Heart right ventricle (tissue), 16 donors: ENCODE data around the gene PDE6G. TPM values are rescaled to one million over a fixed set of nuclear protein-coding genes. Genes with fewer than 3 reads are reported as not detected.
"Not testable (repeated sequence)": the region's sequence is repeated elsewhere in the genome, so short reads cannot be mapped to it uniquely, and the experiment has no call there.

Experiments
- ATAC-seq, 8 donors: fragments of 200-7000 bp; cut with Tn5 transposase; one replicate each; pipeline ENCODE4 v1.9.1; 2020; ENCODE audit warnings: mild to moderate bottlenecking in 8 of 8, moderate library complexity in 8 of 8, moderate number of reproducible peaks in 1 of 8
- DNase-seq, 2 donors: peaks; one replicate each; pipeline ENCODE4 v3.0.0-alpha.2; 2020
- H3K27ac ChIP-seq, 10 donors: fragments of 200-600 bp; sonication (generic) in 2 of 10; one replicate each; pipeline versions ENCODE4 v1.5.0 to v1.8.0; 2020 to 2022; ENCODE audit warnings: mild to moderate bottlenecking in 3 of 10
- H3K27me3 ChIP-seq, 7 donors: fragments of 200-600 bp; one replicate each; pipeline ENCODE4 v1.8.0; 2021 to 2022; ENCODE audit warnings: mild to moderate bottlenecking in 2 of 7
- H3K36me3 ChIP-seq, 9 donors: fragments of 200-600 bp; sonication (generic) in 1 of 9; one replicate each; pipeline versions ENCODE4 v1.5.0 to v1.8.0; 2020 to 2022; ENCODE audit warnings: mild to moderate bottlenecking in 2 of 9
- H3K4me1 ChIP-seq, 9 donors: fragments of 200-600 bp; sonication (generic) in 1 of 9; one replicate each; pipeline versions ENCODE4 v1.5.0 to v1.8.0; 2020 to 2022; ENCODE audit warnings: mild to moderate bottlenecking in 4 of 9
- H3K4me3 ChIP-seq, 10 donors: fragments of 200-600 bp; sonication (generic) in 2 of 10; one replicate each; pipeline versions ENCODE4 v1.5.0 to v1.8.0; 2020 to 2022; ENCODE audit warnings: mild to moderate bottlenecking in 7 of 10, moderate library complexity in 2 of 10
- H3K9me3 ChIP-seq, 11 donors: fragments of 200-600 bp in 10 of 11; sonication (generic) in 2 of 11; one replicate each; pipeline versions ENCODE4 v1.5.0 to v1.8.0; 2013 to 2022; ENCODE audit warnings: mild to moderate bottlenecking in 2 of 11, control low read depth in 1 of 11, moderate library complexity in 1 of 11
- CTCF ChIP-seq, 9 donors: fragments of 200-600 bp; sonication (generic) in 2 of 9; IDR thresholded peaks; one replicate each; pipeline versions ENCODE4 v1.5.0 to v1.8.0; 2021 to 2022; ENCODE audit warnings: antibody characterized with exemption in 9 of 9, mild to moderate bottlenecking in 5 of 9, moderate library complexity in 1 of 9
- WGBS, 2 donors: extraction: QIAGEN DNeasy Blood & Tissue Kit; methylation state at CpG; one replicate each; pipeline ENCODE4 v1.1.7; 2013; ENCODE audit warnings: inconsistent platforms in 1 of 2; 5-methylcytosine and 5-hydroxymethylcytosine counted together
- intact Hi-C, 10 donors: fragments of 100-400 bp; cut with DNase I; formaldehyde crosslinking; loops; one replicate each; pipeline versions ENCODE4 v1.11.1 to v1.14.2; 2022
- polyA plus RNA-seq, 2 donors: library from polyadenylated mRNA; stranded (reverse); fragments of 200-250 nt; gene quantifications; one replicate each; pipeline ENCODE4 v1.2.3, GENCODE V29; 2013
- total RNA-seq, 10 donors: library from RNA; stranded (reverse); fragmentation: NEBNext Ultra II Directional in 3 of 10; extraction: Animal tissue kit (Norgen Biotek cat#: 25700) in 3 of 10; gene quantifications; one replicate each; pipeline versions ENCODE4 v1.2.1 to v1.2.4, GENCODE V29; 2021 to 2023
- donor health status: Arrhythmogenic right ventricular cardiomyopathy.
- donor health status: ischemic (EF 13 %, LVEDD 7.1; RV severe dilation, severe dysfunction).
- donor health status: healthy with polysubstance abuse.
- donor health status: DM: no; HTN: yes; CAD: no.
- donor health status: DM: no; HTN: no; CAD: no.
- donor health status: ischemic (EF 25% LVEDD 6.9; RV normal size, moderate dysfunction).
- donor health status: ischemic (EF 25% LVEDD 5.7; RV mildly dilated, moderate dysfunction).
- donor health status: healthy.
- donor health status: DM: yes; HTN: yes; CAD: no.
- donor health status: Ischemic cardiomyopathy.
- donor health status: ischemic (EF 35%, LVEDD 5.7; RV mildly dilated, moderate dysfunction).
- donor health status: nonischemic (EF 11% LVEDD 7.7; RV severe dilation, severe dysfunction).
- donor health status: DM: yes; HTN: yes; CAD: no.
- donor health status: PGD.
- donor health status: ischemic (EF 29% LVEDD 5.4; RV normal size, mild dysfunction).
- donor health status: nonischemic (EF 23%, LVEDD 6.1; RV moderate dilation, normal function).

Gene PDE6G
- total and polyA plus RNA-seq, 12 donors: 0.38 to 1.3 (median 1.3) TPM; not detected in 9

GRCh38 chr17:81676906-81677305 lies 20.6 kb upstream of the PDE6G start:
- WGBS, 2 donors: 90 to 95% methylated on average over 17 of the region's 17 CpGs
- DNase-seq (no peak), ATAC-seq (peak in 2 of 8 donors; percentile 6 to 10)
- no peak overlapping the region for H3K27ac ChIP-seq
- peaks cover 0 to 21% (median 7%) of the 10 kb centered on the region in 9 donors for H3K4me1 ChIP-seq
- intact Hi-C loops: no loop called here
- no peaks in the 10 kb centered on the region for H3K9me3 ChIP-seq
- TF ChIP-seq CTCF (IDR thresholded peaks at IDR 0.05): no peak
- H3K36me3 ChIP-seq: peaks cover 0 to 52% (median 6%) of the 10 kb centered on the region in 9 donors
- H3K4me3 ChIP-seq: no peak overlapping the region
- H3K27me3 ChIP-seq: no peaks in the 10 kb centered on the region

GRCh38 chr17:81675515-81676221 lies 19.3 kb upstream of the PDE6G start:
- H3K27ac ChIP-seq, H3K4me3 ChIP-seq, ATAC-seq, intact Hi-C loops, DNase-seq, H3K9me3 ChIP-seq, H3K27me3 ChIP-seq: not testable (repeated sequence)
- peak; percentile 42 to 71 (median 63) for TF ChIP-seq CTCF (IDR thresholded peaks at IDR 0.05)
- peaks cover 0 to 53% (median 6%) of the 10 kb centered on the region in 9 donors for H3K36me3 ChIP-seq
- H3K4me1 ChIP-seq: peaks cover 0 to 14% (median 5%) of the 10 kb centered on the region in 9 donors
- WGBS, 2 donors: 39 to 42% methylated on average over 18 of the region's 18 CpGs

GRCh38 chr17:81673561-81674258 lies 17.4 kb upstream of the PDE6G start:
- ATAC-seq (no peak), DNase-seq (no peak)
- 83 to 84% methylated on average over 18 of the region's 18 CpGs for WGBS, 2 donors
- H3K27me3 ChIP-seq: no peaks in the 10 kb centered on the region
- no peak overlapping the region for H3K4me3 ChIP-seq
- H3K9me3 ChIP-seq: no peaks in the 10 kb centered on the region
- TF ChIP-seq CTCF (IDR thresholded peaks at IDR 0.05): no peak
- no peak overlapping the region for H3K27ac ChIP-seq
- intact Hi-C loops: no loop called here
- H3K4me1 ChIP-seq: peaks cover 0 to 7% (median 3%) of the 10 kb centered on the region in 9 donors
- peaks cover 0 to 66% (median 6%) of the 10 kb centered on the region in 9 donors for H3K36me3 ChIP-seq

GRCh38 chr17:81672954-81673353 lies 16.6 kb upstream of the PDE6G start:
- no peaks in the 10 kb centered on the region for H3K27me3 ChIP-seq
- intact Hi-C loops: no loop called here
- no peak for TF ChIP-seq CTCF (IDR thresholded peaks at IDR 0.05)
- H3K4me1 ChIP-seq: peaks cover 0 to 10% (median 6%) of the 10 kb centered on the region in 9 donors
- no peaks in the 10 kb centered on the region for H3K9me3 ChIP-seq
- 91 to 96% methylated on average over 16 of the region's 16 CpGs for WGBS, 2 donors
- no peak overlapping the region for H3K27ac ChIP-seq
- DNase-seq: no peak
- peak in 1 of 8 donors; percentile 6 for ATAC-seq
- no peak overlapping the region for H3K4me3 ChIP-seq
- H3K36me3 ChIP-seq: peaks cover 0 to 73% (median 6%) of the 10 kb centered on the region in 9 donors
